ENCODE data around the gene PARD6G.

GRCh38 chr18:80239830-80240229 lies 7.5 kb downstream of the PARD6G start:
- TF ChIP-seq EZH2 (IDR thresholded peaks at IDR 0.05; ENCODE audit: low read length, unreplicated experiment) (no peak), CTCF (conservative IDR thresholded peaks at IDR 0.05; ENCODE audit: low read depth, low read length) (no peak), EZH2phosphoT487 (IDR thresholded peaks at IDR 0.05; ENCODE audit: borderline replicate concordance, low read length) (no peak)

Measured in PC-3 (cell line).